Calu3 (cell line): ENCODE results near the gene RNF141. TPM values are rescaled to one million over a fixed set of nuclear protein-coding genes. Genes with fewer than 3 reads are reported as not detected.

Experiments used
- BruUV-seq: library from RNA; stranded (reverse); fragments of 400-500 nt; replicated peaks from 2 replicates; lab custom pipeline; 2021; lab: Mats Ljungman, UMichigan
- CTCF ChIA-PET: fragments of 300-600 bp; sonication (Branson Sonifier 250); formaldehyde crosslinking; loops from one replicate; lab custom pipeline; 2022; ENCODE audit warnings: antibody characterized with exemption; lab: Charles Lee
- DNase-seq: peaks from one replicate; pipeline ENCODE4 v3.0.0; 2022
- H3K27ac Mint-ChIP-seq: one replicate; pipeline ENCODE4 v1.8.0; 2022; ENCODE audit warnings: mixed read lengths; ENCODE audit not compliant: unreplicated experiment
- H3K27me3 Mint-ChIP-seq: one replicate; pipeline ENCODE4 v1.8.0; 2022; ENCODE audit warnings: mixed read lengths; ENCODE audit not compliant: unreplicated experiment
- H3K36me3 Mint-ChIP-seq: one replicate; pipeline ENCODE4 v1.8.0; 2022; ENCODE audit warnings: mild to moderate bottlenecking, moderate library complexity, mixed read lengths; ENCODE audit not compliant: insufficient read depth, unreplicated experiment
- H3K4me1 Mint-ChIP-seq: one replicate; pipeline ENCODE4 v1.8.0; 2022; ENCODE audit warnings: mild to moderate bottlenecking, low read depth, mixed read lengths; ENCODE audit not compliant: unreplicated experiment
- H3K4me3 Mint-ChIP-seq: one replicate; pipeline ENCODE4 v1.8.0; 2022; ENCODE audit warnings: mild to moderate bottlenecking, low read depth, moderate library complexity, mixed read lengths; ENCODE audit not compliant: unreplicated experiment
- H3K9me3 Mint-ChIP-seq: one replicate; pipeline ENCODE4 v1.8.0; 2022; ENCODE audit warnings: low read depth, mixed read lengths; ENCODE audit not compliant: unreplicated experiment
- intact Hi-C: fragments of 100-400 bp; cut with micrococcal nuclease; formaldehyde crosslinking; loops from one replicate; pipeline ENCODE4 v1.10.0; 2022; ENCODE audit not compliant: unreplicated experiment
- total RNA-seq: library from RNA; stranded (reverse); gene quantifications from 2 replicates; pipeline ENCODE4 v1.2.3, GENCODE V29; 2022
- TF ChIP-seq, protein P1 (sequence below): fragments of 200-600 bp; IDR thresholded peaks from one replicate; pipeline ENCODE4 v1.8.0; 2022; ENCODE audit warnings: antibody characterized with exemption; ENCODE audit not compliant: unreplicated experiment

The RNF141 gene
- total RNA-seq, 1 experiment from 2014 or later, result 33.9 TPM

GRCh38 chr11:10493041-10493663, 47.8 kb downstream of the RNF141 start:
- TF ChIP-seq, protein P1, sequence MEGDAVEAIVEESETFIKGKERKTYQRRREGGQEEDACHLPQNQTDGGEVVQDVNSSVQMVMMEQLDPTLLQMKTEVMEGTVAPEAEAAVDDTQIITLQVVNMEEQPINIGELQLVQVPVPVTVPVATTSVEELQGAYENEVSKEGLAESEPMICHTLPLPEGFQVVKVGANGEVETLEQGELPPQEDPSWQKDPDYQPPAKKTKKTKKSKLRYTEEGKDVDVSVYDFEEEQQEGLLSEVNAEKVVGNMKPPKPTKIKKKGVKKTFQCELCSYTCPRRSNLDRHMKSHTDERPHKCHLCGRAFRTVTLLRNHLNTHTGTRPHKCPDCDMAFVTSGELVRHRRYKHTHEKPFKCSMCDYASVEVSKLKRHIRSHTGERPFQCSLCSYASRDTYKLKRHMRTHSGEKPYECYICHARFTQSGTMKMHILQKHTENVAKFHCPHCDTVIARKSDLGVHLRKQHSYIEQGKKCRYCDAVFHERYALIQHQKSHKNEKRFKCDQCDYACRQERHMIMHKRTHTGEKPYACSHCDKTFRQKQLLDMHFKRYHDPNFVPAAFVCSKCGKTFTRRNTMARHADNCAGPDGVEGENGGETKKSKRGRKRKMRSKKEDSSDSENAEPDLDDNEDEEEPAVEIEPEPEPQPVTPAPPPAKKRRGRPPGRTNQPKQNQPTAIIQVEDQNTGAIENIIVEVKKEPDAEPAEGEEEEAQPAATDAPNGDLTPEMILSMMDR, result no peak
- peaks cover 9% of the 10 kb centered on the region for H3K36me3 Mint-ChIP-seq
- no peaks in the 10 kb centered on the region for H3K27me3 Mint-ChIP-seq
- H3K4me1 Mint-ChIP-seq, result peaks cover 17% of the 10 kb centered on the region
- no peak for DNase-seq
- CTCF ChIA-PET, result no interaction called here
- intact Hi-C loops, result no loop called here
- no peak overlapping the region for H3K27ac Mint-ChIP-seq
- no peak overlapping the region for H3K4me3 Mint-ChIP-seq
- H3K9me3 Mint-ChIP-seq, result no peaks in the 10 kb centered on the region
- no TSS peak for BruUV-seq

DNA sequence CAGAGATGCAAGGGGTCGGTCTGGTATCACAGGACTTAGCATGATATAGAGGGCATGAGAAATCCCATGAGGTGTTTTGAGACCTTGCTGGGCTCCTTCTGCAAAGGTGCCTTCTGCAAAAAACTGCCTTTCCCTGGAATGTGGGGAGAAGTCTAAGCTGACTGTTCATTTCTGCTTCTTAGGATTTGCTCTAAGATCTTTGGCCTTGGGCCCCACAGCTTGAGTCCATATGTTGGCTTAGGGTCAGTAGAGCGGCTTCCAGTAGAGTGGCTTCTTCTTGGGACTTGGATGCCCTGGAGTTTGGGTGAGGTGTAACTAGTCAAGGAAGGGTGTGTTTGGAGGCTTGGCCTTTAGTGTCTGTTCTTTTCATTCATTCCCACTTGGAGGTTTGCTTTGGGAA, 48.9 kb downstream of the RNF141 start:
- CTCF ChIA-PET, result no interaction called here
- intact Hi-C loops, result no loop called here
- no TSS peak for BruUV-seq
- TF ChIP-seq, protein P1, result no peak
- no peaks in the 10 kb centered on the region for H3K9me3 Mint-ChIP-seq
- no peaks in the 10 kb centered on the region for H3K27me3 Mint-ChIP-seq
- no peak overlapping the region for H3K27ac Mint-ChIP-seq
- no peak for DNase-seq
- no peak overlapping the region for H3K4me3 Mint-ChIP-seq
- H3K36me3 Mint-ChIP-seq, result peaks cover 11% of the 10 kb centered on the region
- peaks cover 23% of the 10 kb centered on the region for H3K4me1 Mint-ChIP-seq

GRCh38 chr11:10490398-10491241, 50.4 kb downstream of the RNF141 start:
- no peaks in the 10 kb centered on the region for H3K9me3 Mint-ChIP-seq
- H3K27me3 Mint-ChIP-seq, result no peaks in the 10 kb centered on the region
- peaks cover 23% of the 10 kb centered on the region for H3K4me1 Mint-ChIP-seq
- intact Hi-C loops, result no loop called here
- BruUV-seq, result no TSS peak
- TF ChIP-seq, protein P1, result no peak
- CTCF ChIA-PET, result interaction anchor here (0.6 kb wide), 1 partner anchor 24 kb away, joined by 3 read pairs; no protein-coding TSS in a partner anchor
- no peak overlapping the region for H3K4me3 Mint-ChIP-seq
- H3K36me3 Mint-ChIP-seq, result peaks cover 11% of the 10 kb centered on the region
- no peak overlapping the region for H3K27ac Mint-ChIP-seq
- DNase-seq, result peak; percentile 47

GRCh38 chr11:10490032-10490397, 51.0 kb downstream of the RNF141 start:
- H3K27ac Mint-ChIP-seq, result no peak overlapping the region
- DNase-seq, result no peak
- no peaks in the 10 kb centered on the region for H3K27me3 Mint-ChIP-seq
- intact Hi-C loops, result no loop called here
- no peak overlapping the region for H3K4me3 Mint-ChIP-seq
- peaks cover 11% of the 10 kb centered on the region for H3K36me3 Mint-ChIP-seq
- H3K9me3 Mint-ChIP-seq, result no peaks in the 10 kb centered on the region
- TF ChIP-seq, protein P1, result no peak
- peaks cover 23% of the 10 kb centered on the region for H3K4me1 Mint-ChIP-seq
- CTCF ChIA-PET, result no interaction called here
- BruUV-seq, result no TSS peak
